Measurements from ENCODE around the gene PPFIBP1.

Gene PPFIBP1

DNA sequence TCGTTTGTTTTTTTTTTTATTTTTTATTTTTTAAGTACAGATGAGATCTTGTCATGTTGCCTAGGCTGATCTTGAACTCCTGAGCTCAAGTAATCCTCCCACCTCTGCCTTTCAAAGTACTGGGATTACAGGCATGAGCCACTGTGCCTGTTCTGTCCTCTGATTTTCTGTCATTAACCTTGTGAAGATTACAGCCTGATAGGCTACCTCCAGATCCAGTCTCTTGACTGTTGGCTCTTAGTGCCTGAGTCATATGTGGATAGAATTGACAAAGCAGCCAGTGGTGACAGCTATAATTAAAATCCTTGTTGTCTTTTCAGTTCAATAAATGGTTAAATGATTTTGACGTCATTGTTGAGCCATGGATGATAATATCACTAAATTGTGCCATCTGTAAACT is 151.0 kb downstream of the PPFIBP1 start:
- DNase-seq: no peak

- DNase-seq: no peak
Observed at GRCh38 chr12:27680619-27681018, 156.6 kb downstream of the PPFIBP1 start.

- no peak for DNase-seq
Observed at GRCh38 chr12:27682534-27682933, 158.5 kb downstream of the PPFIBP1 start.

GRCh38 chr12:27685274-27685673 is 161.3 kb downstream of the PPFIBP1 start:
- no peak for DNase-seq

GRCh38 chr12:27686147-27686546 is 162.1 kb downstream of the PPFIBP1 start:
- DNase-seq: no peak

DNA sequence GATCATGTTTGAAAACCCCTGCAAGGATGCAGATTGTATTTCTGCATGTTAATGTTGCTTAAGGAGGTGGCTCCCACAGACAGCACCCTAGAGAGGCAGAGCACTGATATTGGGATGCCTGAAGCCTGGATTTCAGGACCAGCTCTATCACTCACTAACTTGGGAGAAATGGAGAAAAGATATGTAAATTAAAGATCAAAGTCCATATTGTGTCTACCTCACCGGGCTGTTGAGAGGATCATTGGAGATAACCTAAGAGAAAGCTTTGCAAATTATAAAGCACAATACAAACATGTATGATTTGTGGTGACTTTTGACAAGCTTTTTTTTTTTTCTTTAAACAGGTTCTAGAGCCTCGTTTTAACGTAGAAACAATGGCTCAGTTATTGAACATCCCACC is 164.7 kb downstream of the PPFIBP1 start:
- no peak for DNase-seq

DNA sequence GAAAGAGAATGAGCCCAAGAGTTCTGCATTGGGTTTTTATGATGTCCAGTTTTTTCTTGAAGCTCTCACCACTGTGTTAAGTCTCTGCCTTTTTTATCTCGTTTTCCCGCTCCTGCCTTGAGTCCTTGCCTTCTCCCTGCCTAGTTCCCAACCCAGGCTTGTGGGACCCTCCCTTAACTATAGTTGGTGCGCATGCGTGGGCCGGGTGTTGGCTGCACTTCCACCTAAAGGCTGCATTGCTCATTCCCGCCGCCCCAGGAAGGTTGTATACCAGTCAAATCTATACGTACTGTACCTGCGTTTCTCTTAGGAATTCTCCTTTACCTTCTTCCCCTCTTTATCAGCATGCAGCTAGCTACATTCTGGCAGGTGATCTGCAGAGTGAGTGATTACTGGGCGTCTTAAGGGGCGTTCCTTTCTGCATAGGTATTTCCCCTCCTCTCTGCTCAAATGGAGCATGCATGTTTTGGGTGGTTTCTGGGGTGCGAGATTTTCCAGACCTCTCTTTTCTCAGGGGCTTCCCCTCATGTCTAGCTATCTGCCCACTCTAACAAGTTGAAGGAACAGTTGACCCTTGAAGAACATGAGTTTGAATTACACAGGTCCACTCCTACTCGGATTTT is 165.7 kb downstream of the PPFIBP1 start:
- no peak for DNase-seq

DNA sequence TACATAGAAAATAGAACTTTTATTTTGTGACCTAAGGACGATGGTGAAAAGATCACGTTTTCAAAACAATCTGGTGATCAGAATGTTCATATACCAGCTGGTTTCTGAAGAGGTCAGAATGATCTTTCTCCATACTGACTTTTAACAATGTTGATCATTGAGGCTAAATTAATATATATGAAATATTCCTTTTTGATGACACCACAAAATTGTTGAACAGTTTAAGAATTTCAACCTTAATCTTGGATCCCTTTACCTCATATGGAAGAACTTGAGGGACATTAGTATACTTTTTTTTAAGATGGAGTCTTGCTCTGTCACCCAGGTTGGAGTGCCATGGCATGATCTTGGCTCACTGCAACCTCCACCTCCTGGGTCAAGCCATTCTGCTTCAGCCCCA is 169.4 kb downstream of the PPFIBP1 start:
- no peak for DNase-seq

- no peak for DNase-seq
Observed at GRCh38 chr12:27695556-27696292, 171.7 kb downstream of the PPFIBP1 start.

- DNase-seq: no peak
Observed at GRCh38 chr12:27696293-27696652, 172.3 kb downstream of the PPFIBP1 start, which contains the start of gene REP15. Gene REP15, plus strand, starts transcription at chr12:27696447. Its CDS starts 116 bp downstream, at chr12:27696563.

DNA sequence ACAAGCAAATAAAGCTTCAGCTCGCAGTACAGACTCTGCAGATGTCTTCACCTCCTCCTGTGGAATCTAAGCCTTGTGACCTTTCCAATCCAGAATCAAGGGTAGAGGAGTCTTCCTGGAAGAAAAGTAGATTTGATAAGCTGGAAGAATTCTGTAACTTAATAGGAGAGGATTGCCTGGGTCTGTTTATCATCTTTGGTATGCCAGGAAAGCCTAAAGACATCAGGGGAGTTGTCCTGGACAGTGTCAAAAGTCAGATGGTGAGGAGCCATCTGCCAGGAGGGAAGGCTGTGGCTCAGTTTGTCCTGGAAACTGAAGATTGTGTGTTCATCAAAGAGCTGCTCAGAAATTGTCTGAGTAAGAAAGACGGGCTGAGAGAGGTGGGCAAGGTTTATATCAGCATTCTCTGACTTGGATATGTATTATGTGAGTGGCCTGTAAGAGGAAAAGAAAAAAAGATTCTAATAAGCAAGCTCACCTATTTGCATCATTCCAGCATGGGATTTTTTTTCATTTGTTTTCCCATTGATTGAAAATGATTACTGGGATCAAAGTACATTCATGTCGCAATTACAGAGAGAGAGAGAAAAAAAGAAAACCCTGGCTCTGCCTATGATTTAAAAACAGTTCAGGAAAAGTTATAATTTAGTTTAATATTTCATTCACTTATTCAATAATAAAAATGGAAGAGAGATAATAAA is 173.0 kb downstream of the PPFIBP1 start:
- DNase-seq: no peak

DNA sequence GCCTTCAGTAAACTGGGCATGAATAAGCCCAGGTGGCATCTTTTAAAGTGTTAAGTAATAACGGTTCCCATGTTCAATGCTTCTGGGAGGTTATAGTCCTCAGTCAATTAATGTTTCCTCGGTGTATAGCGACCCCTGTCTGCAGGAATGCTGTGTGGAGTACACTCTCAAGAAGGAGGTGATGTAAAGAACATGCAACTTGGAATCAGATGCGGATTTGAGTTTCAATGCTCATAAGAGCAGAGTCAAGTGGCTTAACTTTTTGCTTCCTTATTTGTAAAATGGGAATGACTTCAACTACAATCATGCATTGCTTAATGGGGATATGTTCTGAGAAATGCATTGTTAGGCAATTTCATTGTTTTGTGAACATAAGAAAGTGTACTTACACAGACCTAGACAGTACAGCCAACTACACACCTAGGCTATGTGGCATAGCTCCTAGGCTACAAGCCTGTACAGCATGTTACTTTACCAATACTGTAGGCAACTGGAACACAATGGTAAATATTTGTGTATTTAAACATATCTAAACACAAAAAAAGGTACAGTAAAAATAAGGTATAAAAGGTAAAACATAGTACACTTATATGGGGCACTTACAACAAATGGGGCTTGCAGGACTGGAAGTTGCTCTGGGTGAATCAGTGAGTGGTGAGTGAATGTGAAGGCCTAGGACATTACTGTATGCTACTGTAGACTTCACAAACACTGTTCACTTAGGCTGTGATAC is 179.9 kb downstream of the PPFIBP1 start:
- peak; percentile 69 for DNase-seq

DNA sequence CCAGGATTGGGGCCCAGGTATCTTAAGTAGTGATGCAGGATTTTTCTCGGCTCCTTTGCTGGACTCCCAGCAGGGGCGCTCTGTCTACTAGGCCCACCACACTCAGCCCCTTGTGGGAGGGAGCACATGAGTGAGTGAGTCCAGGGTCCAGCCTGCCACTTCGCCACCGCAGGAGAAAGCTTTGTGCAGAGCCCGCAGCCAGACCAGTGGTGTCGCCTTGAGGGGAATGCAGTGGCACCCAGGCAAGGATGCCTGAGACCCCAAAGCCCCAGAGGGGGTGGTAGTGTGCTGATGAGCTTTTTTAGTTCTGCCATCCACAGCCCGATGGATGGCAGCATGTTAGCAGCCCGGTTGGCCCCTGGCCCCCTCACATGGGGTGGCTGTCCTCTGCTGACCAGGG is 181.3 kb downstream of the PPFIBP1 start:
- no peak for DNase-seq

- no peak for DNase-seq
Observed at GRCh38 chr12:27707216-27707615, 183.2 kb downstream of the PPFIBP1 start.

DNA sequence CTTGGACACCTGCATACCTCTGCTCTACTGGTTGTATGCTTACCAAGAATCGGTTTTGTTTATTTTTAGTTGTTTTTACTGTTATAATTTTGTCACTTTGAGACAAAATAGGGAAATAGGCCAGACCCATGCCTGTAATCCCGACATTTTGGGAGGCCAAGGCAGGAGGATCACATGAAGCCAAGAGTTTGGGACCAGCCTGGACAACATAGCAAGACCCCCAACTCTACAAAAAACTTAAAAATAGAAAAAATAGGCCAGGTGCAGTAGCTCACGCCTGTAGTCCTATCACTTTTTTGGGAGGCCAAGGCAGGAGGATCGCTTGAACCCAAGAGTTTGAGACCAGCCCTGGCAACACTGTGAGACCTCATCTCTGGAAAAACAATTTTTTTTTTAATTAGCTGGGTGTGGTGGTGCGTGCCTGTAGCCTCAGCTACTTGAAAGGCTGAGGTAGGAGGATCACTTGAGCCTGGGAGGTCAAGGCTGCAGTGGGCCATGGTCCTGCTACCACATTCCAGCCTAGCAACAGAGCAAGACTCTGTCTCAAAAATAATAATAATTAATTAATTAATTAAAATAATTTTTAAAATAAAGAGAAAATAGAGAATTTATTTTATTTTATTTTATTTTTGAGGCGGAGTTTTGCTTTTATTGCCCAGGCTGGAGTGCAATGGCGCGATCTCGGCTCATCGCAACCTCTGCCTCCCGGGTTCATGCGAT is 185.4 kb downstream of the PPFIBP1 start:
- no peak for DNase-seq

- DNase-seq: no peak
Observed at GRCh38 chr12:27709932-27710591, 186.1 kb downstream of the PPFIBP1 start.

DNA sequence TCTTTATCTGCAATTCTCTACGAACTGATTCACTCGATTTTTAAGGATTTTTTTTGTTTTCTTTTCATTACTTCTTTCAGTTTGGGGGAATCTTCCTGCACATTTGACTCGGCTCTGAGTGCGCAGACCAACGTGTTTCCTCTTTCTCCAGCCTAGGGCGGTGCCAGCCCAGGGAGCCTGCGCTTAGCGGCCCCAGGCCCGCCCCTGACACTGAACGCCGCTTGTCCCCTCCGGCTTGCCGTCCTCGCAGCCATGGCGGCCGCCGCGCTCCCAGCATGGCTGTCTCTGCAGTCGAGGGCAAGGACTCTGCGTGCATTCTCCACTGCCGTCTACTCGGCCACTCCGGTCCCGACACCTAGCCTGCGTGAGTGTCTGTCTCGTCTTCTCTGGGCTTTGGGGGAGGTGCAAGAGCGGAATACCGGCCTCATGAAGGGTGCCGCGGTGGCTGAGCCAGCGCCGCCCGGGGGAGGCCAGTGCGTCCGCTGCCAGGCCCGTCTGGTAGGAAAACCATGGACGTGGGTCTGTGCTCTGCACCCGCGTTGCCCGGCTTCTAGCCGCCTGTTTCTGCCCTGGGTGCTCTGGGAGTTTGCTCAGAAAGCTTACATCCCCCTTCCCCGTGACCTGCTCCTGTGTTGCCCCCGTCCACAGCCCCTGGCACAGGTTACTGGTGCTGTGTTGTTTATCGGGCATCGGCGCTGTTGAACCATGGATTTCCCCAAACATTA is 186.7 kb downstream of the PPFIBP1 start, which contains the start of gene MRPS35:
Gene MRPS35, plus strand, starts transcription at position 241 of the 725 bp plus-strand sequence. Its CDS starts 12 bp downstream, at position 253.
- peak; percentile 90 for DNase-seq

- no peak for DNase-seq
Observed at GRCh38 chr12:27711317-27711682, 187.3 kb downstream of the PPFIBP1 start.

GRCh38 chr12:27711967-27712366 is 188.0 kb downstream of the PPFIBP1 start:
- DNase-seq: no peak

GRCh38 chr12:27723212-27723611 is 199.2 kb downstream of the PPFIBP1 start:
- DNase-seq: no peak

- DNase-seq: no peak
Observed at GRCh38 chr12:27730097-27730588, 206.1 kb downstream of the PPFIBP1 start.

Data from midbrain (tissue), 1 donor.